Loucy (cell line): Measurements from ENCODE around the gene ASB9.

Experiments used
- CTCF ChIP-seq: fragments of 200-600 bp; sonication (generic); conservative IDR thresholded peaks from 2 replicates; pipeline ENCODE4 v1.5.1; 2014; ENCODE audit warnings: mild to moderate bottlenecking, antibody characterized with exemption, low read length
- EZH2phosphoT487 ChIP-seq: fragments of 200-600 bp; IDR thresholded peaks from 2 replicates; pipeline ENCODE4 v1.6.1; 2018; ENCODE audit warnings: antibody characterized with exemption, mild to moderate bottlenecking, moderate library complexity, borderline replicate concordance

- no peak for TF ChIP-seq CTCF
- TF ChIP-seq EZH2phosphoT487, result no peak
Measured at GRCh38 chrX:15244421-15244820, 25.5 kb downstream of the ASB9 start.
